ENCODE measurements around the gene ENOX1.
"Not testable (repeated sequence)": the region's sequence is repeated elsewhere in the genome, so short reads cannot be mapped to it uniquely, and the experiment has no call there.

Gene ENOX1

GRCh38 chr13:43180837-43181236, 605.9 kb downstream of the ENOX1 start:
- DNase-seq, result no peak

GRCh38 chr13:43180036-43180660, 606.6 kb downstream of the ENOX1 start:
- DNase-seq, result no peak

DNA sequence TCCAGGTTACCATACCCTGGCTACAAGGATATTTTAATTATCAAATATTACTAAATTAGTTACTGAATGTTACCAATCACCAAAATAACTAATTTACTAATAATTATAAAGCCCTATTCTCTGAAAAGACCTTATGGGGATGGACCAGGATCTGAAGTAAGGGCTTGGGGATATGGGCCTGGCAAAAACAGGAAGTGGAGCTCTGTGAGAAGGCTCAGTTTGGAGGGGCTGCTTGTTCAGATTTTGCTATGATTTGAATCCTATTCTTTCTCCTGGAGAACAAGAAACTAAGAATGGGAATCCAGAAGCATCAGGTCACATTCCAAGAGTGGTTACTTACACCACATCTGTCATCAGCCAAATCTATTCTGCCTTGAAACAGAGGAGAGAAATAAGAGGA, 615.3 kb downstream of the ENOX1 start:
- no peak for DNase-seq

- no peak for DNase-seq
Measured at GRCh38 chr13:43170506-43170905, 616.3 kb downstream of the ENOX1 start.

DNA sequence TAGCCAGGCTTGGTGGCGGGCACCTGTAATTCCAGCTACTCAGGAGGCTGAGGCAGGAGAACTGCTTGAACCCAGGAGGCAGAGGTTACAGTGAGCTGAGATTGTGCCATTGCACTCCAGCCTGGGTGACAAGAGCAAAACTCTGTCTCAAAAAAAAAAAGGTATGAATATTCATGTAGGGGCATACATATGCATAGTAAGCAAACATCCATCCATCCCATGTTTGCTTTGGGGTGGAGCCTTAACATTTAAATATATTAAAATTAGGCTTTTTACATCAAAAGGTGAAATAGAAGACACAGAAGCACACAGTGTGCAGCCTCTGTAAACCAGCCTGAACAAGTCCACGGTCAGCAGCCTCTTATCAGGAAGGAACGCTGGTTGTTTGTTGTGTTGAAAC, 618.3 kb downstream of the ENOX1 start:
- not testable (repeated sequence) for DNase-seq

DNA sequence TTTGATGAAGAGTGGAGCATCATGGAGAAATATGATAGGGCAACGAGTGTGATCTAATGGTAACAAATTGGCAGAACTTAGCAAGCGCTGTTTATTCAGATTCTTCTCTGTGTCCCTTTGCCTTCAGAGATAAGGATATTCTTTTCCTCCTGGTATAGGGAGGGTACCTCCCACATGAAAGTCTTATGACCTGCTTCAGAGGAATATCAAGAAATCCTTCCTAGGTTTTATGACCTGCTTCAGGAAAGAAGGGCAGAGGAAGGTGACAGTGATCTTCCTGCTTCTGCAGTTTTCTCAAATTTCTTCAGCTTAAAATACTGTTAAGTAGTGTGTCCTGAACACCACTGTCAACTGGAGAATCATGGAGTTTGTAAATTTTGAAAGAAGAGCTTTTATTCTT, 619.0 kb downstream of the ENOX1 start:
- DNase-seq, result no peak

- DNase-seq, result no peak
Measured at GRCh38 chr13:43166644-43167457, 619.9 kb downstream of the ENOX1 start.
